Stimulated activated effector memory CD8-positive, alpha-beta T cell treated with anti-CD3 and anti-CD28 coated beads, Interleukin-12 subunit alpha, Interleukin-12 subunit beta, amount 100 ng/mL, for 72 hours (primary cell): Measurements from ENCODE around the gene NPR3.
A peak's percentile ranks its signal among the peaks of the same experiment; 100 is the strongest.

Experiments
- ATAC-seq: fragments of 150-1000 bp; cut with Tn5 transposase; 2 replicates; pipeline ENCODE4 v1.10.0; 2021
- DNase-seq, 2 donors: peaks; one replicate each; pipeline ENCODE4 v3.0.0; 2021 to 2022; ENCODE audit warnings: low spot score in 2 of 2
- H3K27ac Mint-ChIP-seq: one replicate; pipeline ENCODE4 v1.8.0; 2022; ENCODE audit warnings: mild to moderate bottlenecking, mixed read lengths
- H3K36me3 Mint-ChIP-seq: one replicate; pipeline ENCODE4 v1.8.0; 2022; ENCODE audit warnings: mild to moderate bottlenecking, mixed read lengths
- H3K4me1 Mint-ChIP-seq: one replicate; pipeline ENCODE4 v1.8.0; 2022; ENCODE audit warnings: mixed read lengths
- H3K4me3 Mint-ChIP-seq: one replicate; pipeline ENCODE4 v1.8.0; 2022; ENCODE audit warnings: mild to moderate bottlenecking, mixed read lengths
- H3K9me3 Mint-ChIP-seq: one replicate; pipeline ENCODE4 v1.8.0; 2022; ENCODE audit warnings: mixed read lengths

Gene NPR3

DNA sequence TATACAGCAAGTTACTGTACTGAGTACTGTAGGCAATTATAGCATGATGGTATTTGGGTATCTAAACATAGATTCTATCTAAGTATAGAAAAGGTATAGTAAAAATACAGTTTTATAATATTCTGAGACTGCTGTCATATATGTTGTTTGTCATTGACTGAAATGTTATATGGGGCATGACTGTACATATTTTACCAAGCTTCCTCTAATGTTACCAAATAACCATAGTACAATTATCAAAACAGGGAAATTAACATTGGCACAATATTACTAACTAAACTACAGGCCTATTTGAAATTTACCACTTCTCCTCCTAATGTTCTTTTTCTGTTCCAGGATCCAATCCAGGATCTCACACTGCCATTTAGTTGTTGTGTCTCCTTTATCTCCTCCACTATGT is 18.5 kb downstream of the NPR3 start:
- no peak overlapping the region for H3K4me3 Mint-ChIP-seq
- H3K9me3 Mint-ChIP-seq: peaks cover 2% of the 10 kb centered on the region
- ATAC-seq (no peak), DNase-seq (no peak)
- H3K27ac Mint-ChIP-seq: no peak overlapping the region
- H3K4me1 Mint-ChIP-seq: no peaks in the 10 kb centered on the region
- no peaks in the 10 kb centered on the region for H3K36me3 Mint-ChIP-seq

DNA sequence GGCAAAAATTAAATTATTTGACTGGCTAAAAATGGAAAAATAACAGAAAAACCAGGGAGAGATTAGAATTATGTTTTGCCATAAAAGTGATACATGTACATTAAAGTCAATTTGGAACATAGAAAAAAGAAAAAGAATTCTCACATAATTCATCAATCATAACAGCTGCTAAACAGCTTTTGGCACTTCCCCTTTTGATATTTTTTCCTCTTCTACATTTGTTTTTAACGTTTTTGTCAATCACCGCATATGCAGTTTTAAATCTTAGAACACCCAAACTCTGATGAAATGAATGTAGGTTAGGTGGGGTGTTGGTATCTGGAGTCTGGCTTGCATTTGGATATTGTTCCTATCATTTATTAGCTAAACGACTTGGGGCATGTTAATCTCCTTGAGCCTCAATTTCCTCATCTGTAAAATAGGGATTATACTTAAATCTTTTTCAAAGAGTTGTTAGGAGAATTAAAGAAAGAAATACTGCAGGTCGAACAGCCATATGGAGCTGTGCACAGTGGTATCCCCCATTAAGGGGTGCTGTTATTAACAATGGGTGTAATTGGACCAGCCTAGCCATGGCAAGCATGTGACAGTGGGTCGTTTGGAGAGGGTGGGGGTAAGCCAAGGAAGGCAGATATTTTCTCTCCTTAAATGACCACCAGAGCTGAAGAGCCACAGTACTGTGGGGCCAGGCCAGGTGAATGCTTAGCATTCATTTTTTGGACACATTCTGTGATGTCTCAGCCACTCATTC is 22.6 kb downstream of the NPR3 start:
- Mint-ChIP-seq H3K4me1 (no peaks in the 10 kb centered on the region), H3K4me3 (no peak overlapping the region), H3K9me3 (peaks cover 2% of the 10 kb centered on the region), H3K36me3 (no peaks in the 10 kb centered on the region), H3K27ac (no peak overlapping the region)
- ATAC-seq: peak; percentile 39
- DNase-seq: no peak

DNA sequence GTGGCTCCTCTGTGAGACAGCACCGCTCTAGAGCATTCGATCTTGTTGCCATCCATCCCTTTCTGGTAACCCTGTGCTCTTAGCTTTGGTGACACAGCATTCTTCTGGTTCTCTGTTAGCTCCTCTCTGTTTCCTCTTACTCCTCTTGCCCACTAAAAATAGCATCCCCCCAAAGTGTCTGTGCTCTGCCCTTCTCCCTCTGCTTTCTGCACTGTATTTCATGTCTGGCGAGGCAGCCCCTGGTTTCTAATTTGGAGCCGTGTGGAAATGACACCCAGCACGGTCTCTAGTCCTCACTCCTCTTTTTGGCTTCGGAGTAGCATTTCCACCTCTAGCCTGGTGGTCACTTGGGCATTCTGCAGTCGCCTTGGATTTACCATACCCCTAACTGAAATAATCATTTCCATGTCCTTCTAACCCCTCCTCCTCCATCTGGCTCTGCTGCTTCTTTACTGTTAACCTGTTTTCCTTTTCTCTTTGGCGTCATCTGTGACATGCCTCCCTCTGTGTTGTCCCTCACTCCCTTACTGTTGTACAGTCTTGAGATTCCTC is 23.8 kb downstream of the NPR3 start:
- no peak for DNase-seq
- no peaks in the 10 kb centered on the region for H3K4me1 Mint-ChIP-seq
- no peak overlapping the region for H3K27ac Mint-ChIP-seq
- peaks cover 2% of the 10 kb centered on the region for H3K9me3 Mint-ChIP-seq
- ATAC-seq: no peak
- no peaks in the 10 kb centered on the region for H3K36me3 Mint-ChIP-seq
- H3K4me3 Mint-ChIP-seq: no peak overlapping the region

DNA sequence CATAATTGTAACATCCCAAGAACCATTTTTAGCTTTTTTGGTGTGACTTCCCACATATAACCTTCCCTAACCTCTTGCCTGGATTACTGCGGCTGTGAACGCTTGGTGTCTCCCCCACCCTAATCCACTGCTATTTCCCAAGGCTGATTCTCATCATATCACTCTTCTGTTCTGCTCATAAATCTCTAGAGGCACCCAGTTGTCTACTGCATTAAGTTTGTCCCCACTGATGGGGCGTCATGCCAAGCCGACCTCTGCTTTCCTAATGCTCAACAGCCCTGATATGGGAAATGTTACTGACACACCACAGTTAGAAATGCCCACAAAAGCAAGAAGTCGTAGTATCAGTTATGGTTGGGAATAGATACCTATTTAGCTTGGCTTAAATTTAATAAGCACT is 24.4 kb downstream of the NPR3 start:
- H3K27ac Mint-ChIP-seq: no peak overlapping the region
- H3K36me3 Mint-ChIP-seq: no peaks in the 10 kb centered on the region
- peaks cover 2% of the 10 kb centered on the region for H3K9me3 Mint-ChIP-seq
- H3K4me1 Mint-ChIP-seq: no peaks in the 10 kb centered on the region
- no peak overlapping the region for H3K4me3 Mint-ChIP-seq
- ATAC-seq: no peak
- no peak for DNase-seq

- H3K36me3 Mint-ChIP-seq: no peaks in the 10 kb centered on the region
- no peak overlapping the region for H3K27ac Mint-ChIP-seq
- peaks cover 2% of the 10 kb centered on the region for H3K9me3 Mint-ChIP-seq
- DNase-seq (no peak), ATAC-seq (peak; percentile 29)
- no peaks in the 10 kb centered on the region for H3K4me1 Mint-ChIP-seq
- H3K4me3 Mint-ChIP-seq: no peak overlapping the region
Measured at GRCh38 chr5:32736842-32737241, 25.7 kb downstream of the NPR3 start.

GRCh38 chr5:32740651-32741050 is 29.5 kb downstream of the NPR3 start:
- ATAC-seq: no peak
- no peak overlapping the region for H3K4me3 Mint-ChIP-seq
- no peaks in the 10 kb centered on the region for H3K4me1 Mint-ChIP-seq
- DNase-seq: no peak
- no peak overlapping the region for H3K27ac Mint-ChIP-seq
- no peaks in the 10 kb centered on the region for H3K36me3 Mint-ChIP-seq
- no peaks in the 10 kb centered on the region for H3K9me3 Mint-ChIP-seq

- H3K36me3 Mint-ChIP-seq: no peaks in the 10 kb centered on the region
- no peak overlapping the region for H3K4me3 Mint-ChIP-seq
- no peaks in the 10 kb centered on the region for H3K4me1 Mint-ChIP-seq
- ATAC-seq (no peak), DNase-seq (no peak)
- no peaks in the 10 kb centered on the region for H3K9me3 Mint-ChIP-seq
- H3K27ac Mint-ChIP-seq: no peak overlapping the region
Measured at GRCh38 chr5:32745317-32745716, 34.2 kb downstream of the NPR3 start.

DNA sequence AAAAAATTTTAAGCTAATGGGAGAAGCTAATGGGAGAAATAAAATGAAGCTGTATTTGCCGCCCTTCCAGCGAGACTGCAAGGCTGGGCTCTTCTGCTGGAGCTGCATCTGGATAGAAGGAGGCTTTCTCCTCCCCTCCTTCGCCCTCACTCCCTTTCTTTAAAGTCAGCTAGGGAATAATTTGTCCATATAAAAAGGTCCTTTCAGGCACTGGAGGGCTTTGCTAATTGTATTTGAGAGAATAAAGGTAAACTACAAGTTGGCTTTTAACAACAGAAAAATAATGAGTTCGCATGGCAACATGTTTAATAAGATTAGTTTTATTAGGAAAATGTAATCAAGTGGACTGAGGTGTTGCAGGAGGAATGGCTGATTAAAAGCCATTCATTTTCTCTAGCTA is 41.3 kb downstream of the NPR3 start:
- no peaks in the 10 kb centered on the region for H3K36me3 Mint-ChIP-seq
- no peak overlapping the region for H3K4me3 Mint-ChIP-seq
- H3K4me1 Mint-ChIP-seq: no peaks in the 10 kb centered on the region
- H3K27ac Mint-ChIP-seq: no peak overlapping the region
- DNase-seq (no peak), ATAC-seq (no peak)
- H3K9me3 Mint-ChIP-seq: peaks cover 7% of the 10 kb centered on the region

DNA sequence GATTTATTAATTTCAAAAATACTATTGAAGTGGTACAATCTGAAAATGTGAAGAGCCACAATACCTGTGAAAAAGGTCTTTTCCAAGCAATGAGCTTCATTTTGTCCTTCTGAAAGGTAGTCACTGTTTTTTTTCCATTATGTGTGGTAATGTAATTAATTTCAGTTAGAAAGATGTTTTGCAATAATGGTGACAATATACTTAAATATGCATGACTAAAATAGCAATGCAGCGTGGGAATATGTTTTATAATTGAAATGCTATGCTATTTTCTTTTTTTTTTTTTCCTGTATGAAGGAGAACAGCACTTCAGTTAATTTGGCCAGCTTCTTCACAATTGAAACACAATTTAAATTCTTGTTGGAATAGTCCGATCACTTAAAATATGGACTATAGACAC is 41.9 kb downstream of the NPR3 start:
- Mint-ChIP-seq H3K4me3 (no peak overlapping the region), H3K36me3 (no peaks in the 10 kb centered on the region), H3K9me3 (peaks cover 7% of the 10 kb centered on the region), H3K27ac (no peak overlapping the region), H3K4me1 (no peaks in the 10 kb centered on the region)
- ATAC-seq: no peak
- no peak for DNase-seq

- Mint-ChIP-seq H3K4me3 (no peak overlapping the region), H3K9me3 (peaks cover 12% of the 10 kb centered on the region), H3K27ac (no peak overlapping the region), H3K36me3 (no peaks in the 10 kb centered on the region), H3K4me1 (no peaks in the 10 kb centered on the region)
- ATAC-seq: no peak
- no peak for DNase-seq
Measured at GRCh38 chr5:32753765-32754164, 42.6 kb downstream of the NPR3 start.

DNA sequence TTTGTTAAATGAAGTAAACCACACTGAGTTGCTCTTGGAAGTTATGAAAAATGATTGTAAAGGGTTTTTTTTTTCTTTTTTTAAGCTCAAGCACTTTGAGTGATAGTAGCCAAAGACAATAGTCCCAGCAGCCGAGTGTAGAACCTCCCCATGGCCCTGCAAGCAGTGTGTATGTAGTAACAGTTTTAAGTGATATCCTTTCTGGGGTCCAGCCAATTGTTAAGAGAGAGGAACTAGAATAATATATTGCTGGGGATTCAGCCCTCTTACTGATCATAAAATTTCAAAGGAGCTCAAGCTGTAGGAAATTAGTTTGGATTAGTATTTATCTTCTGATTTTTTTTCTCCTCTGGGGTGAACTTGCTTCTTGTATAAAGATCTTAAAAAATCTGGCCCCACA is 43.2 kb downstream of the NPR3 start:
- H3K4me1 Mint-ChIP-seq: no peaks in the 10 kb centered on the region
- no peak overlapping the region for H3K27ac Mint-ChIP-seq
- H3K9me3 Mint-ChIP-seq: peaks cover 13% of the 10 kb centered on the region
- ATAC-seq (no peak), DNase-seq (no peak)
- H3K4me3 Mint-ChIP-seq: no peak overlapping the region
- no peaks in the 10 kb centered on the region for H3K36me3 Mint-ChIP-seq

DNA sequence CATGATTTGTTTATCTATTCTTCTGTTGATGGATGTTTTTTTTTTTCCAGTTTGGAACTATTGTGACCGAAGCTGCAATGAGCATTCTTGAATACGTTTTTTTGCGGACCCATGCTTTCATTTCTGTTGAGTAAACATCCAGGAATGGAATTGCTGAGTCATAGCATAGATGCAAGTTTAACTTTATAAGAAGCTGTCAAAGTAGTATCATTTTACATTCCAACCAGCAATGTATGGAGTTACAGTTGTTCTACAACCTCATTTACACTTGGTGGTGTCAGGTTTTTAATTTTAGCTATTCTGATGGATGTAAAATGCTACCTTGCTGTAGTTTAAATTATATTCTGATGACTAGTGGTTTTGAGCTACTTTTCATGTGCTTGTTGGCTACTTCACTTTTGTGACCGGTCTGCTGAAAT is 49.0 kb downstream of the NPR3 start:
- no peak for DNase-seq
- Mint-ChIP-seq H3K9me3 (peaks cover 15% of the 10 kb centered on the region), H3K36me3 (no peaks in the 10 kb centered on the region), H3K4me3 (no peak overlapping the region), H3K27ac (no peak overlapping the region), H3K4me1 (no peaks in the 10 kb centered on the region)
- no peak for ATAC-seq

- no peak for DNase-seq
- Mint-ChIP-seq H3K27ac (no peak overlapping the region), H3K36me3 (no peaks in the 10 kb centered on the region), H3K4me1 (no peaks in the 10 kb centered on the region), H3K9me3 (peaks cover 9% of the 10 kb centered on the region), H3K4me3 (no peak overlapping the region)
- no peak for ATAC-seq
Measured at GRCh38 chr5:32765266-32765665, 54.1 kb downstream of the NPR3 start.

DNA sequence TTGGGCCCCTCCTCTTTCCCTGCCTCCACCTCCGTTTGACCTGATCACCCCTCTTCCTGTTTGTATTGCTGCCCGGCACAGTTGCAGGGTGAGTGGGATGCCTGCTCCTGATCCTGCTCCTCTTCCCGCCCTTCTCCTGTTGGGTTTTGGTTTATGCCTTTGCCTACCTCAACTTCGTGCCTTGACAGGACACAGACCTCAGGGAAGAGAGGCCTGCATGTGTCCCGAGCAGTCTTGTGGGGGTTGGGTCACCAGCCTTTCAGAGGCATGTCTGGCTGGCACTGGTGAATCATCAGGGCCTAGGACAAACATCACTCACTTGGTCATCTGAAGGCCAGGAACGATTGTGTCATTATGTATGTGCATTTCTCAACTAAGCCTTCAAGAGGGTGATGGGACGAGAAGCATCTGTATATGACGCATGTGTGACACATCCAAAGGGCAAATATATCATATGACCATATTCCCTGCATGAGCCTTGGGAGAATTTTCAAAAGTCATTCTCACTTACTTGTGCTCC is 56.9 kb downstream of the NPR3 start:
- ATAC-seq (no peak), DNase-seq (no peak)
- Mint-ChIP-seq H3K4me3 (no peak overlapping the region), H3K9me3 (peaks cover 9% of the 10 kb centered on the region), H3K36me3 (no peaks in the 10 kb centered on the region), H3K4me1 (no peaks in the 10 kb centered on the region), H3K27ac (no peak overlapping the region)

DNA sequence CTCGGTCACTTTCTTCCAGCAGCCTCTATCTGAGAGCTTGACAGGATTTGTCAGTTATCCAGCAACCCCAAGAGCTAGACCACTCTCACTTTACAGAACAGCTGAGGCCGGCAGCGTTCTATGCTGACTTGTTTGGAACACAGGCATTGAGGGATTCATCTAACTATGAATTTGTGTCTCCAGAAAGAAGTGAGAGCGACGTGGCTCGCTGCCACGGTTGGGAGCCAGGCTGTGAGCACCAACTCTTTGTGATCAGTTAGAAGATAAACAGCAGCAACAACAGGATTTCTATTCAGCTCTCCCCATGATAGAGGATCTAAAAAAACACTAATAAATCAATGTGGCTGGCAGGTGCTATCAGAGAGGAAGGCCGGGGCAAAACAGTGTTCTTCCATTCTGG is 58.6 kb downstream of the NPR3 start:
- H3K36me3 Mint-ChIP-seq: no peaks in the 10 kb centered on the region
- H3K9me3 Mint-ChIP-seq: peaks cover 9% of the 10 kb centered on the region
- no peak overlapping the region for H3K27ac Mint-ChIP-seq
- ATAC-seq (no peak), DNase-seq (no peak)
- no peaks in the 10 kb centered on the region for H3K4me1 Mint-ChIP-seq
- H3K4me3 Mint-ChIP-seq: no peak overlapping the region

DNA sequence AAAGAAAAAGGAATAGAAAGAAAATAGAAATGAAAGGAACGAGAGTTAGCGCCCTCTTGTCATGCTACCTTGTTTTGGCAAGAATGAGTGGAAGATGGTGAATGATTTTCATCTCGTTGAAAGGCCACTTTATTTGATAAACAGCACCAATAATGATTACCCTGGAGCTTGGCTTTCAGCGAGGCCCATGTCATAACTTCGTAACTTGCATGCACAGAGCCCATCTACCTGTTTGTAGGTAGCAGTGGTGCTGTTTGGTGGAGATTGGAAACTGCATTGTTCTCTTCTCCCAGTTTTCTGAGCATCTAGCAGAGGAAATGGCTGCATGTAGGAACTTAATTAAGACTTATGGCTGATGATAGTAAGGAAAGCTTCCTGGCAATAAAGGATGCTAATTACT is 59.3 kb downstream of the NPR3 start:
- no peak overlapping the region for H3K27ac Mint-ChIP-seq

More for the DNA sequence above, 59.3 kb downstream of the NPR3 start:
- no peak for DNase-seq
- Mint-ChIP-seq H3K9me3 (peaks cover 7% of the 10 kb centered on the region), H3K4me3 (no peak overlapping the region), H3K4me1 (no peaks in the 10 kb centered on the region), H3K36me3 (no peaks in the 10 kb centered on the region)
- ATAC-seq: no peak
